Measurements from ENCODE around the gene KIAA1217. TPM values are rescaled to one million over a fixed set of nuclear protein-coding genes. Genes with fewer than 3 reads are reported as not detected.

KIAA1217 gene
- total RNA-seq, 1 experiment from 2014 or later, result 7.8 TPM

DNA sequence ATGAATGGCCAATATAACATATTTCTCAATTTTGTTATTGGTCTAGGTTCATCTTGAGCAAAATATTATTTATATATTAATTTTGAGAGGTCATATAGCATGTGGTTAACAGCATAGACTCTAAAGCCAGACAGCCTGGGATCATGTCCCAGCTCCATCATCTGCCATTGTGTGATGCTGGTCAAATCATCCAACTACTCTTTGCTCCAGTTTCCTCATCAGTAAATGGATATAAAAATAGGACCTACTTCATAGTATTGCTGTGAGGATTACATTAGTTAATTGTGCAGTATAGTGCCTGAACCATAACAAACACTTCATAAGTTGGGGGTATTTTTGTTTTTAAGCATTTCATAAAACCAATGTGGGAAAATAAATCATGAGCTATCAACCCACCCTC, 199.0 kb downstream of the KIAA1217 start:
- Histone ChIP-seq H3K4me2 (ENCODE audit: low read length) (no peak overlapping the region), H4K20me1 (ENCODE audit: insufficient read depth) (no peaks in the 10 kb centered on the region), H3K36me3 (ENCODE audit: control insufficient read depth in 1 of 2, insufficient read depth in 2 of 2, low read length in 2 of 2) (no peaks in the 10 kb centered on the region), H3K79me2 (ENCODE audit: insufficient read depth, low read length) (no peaks in the 10 kb centered on the region), H3K9ac (ENCODE audit: low read length) (no peak overlapping the region), H3K9me2 (ENCODE audit: insufficient read depth) (no peaks in the 10 kb centered on the region), H3K27me3 (ENCODE audit: insufficient read depth, low read length) (peaks cover 32% of the 10 kb centered on the region), H3K27ac (ENCODE audit: low read depth, low read length) (no peak overlapping the region), H3K4me3 (replicated peaks in 1 of 2; ENCODE audit: low read depth in 1 of 2, low read length in 2 of 2) (no peak overlapping the region), H2AFZ (ENCODE audit: low read depth, low read length, poor library complexity, severe bottlenecking) (no peak overlapping the region), H3K9me3 (ENCODE audit: control insufficient read depth in 1 of 2, insufficient read depth in 1 of 2, low read depth in 1 of 2, low read length in 2 of 2) (no peaks in the 10 kb centered on the region), H3K4me1 (ENCODE audit: control insufficient read depth in 1 of 2, insufficient read depth in 2 of 2, low read length in 2 of 2) (no peaks in the 10 kb centered on the region)
- ChIA-PET CTCF (no interaction called here), RAD21 (ENCODE audit: low non-redundant PET in 1 of 2, low total read pairs in 2 of 2, uncharacterized antibody in 2 of 2, unreplicated experiment in 2 of 2) (no interaction called here), POLR2A (no interaction called here)
- DNase-seq (ENCODE audit: low read depth, low spot score) (no peak), ATAC-seq (no peak)
- intact Hi-C loops (cut with micrococcal nuclease), result no loop called here
- TF ChIP-seq ZNF274 (IDR thresholded peaks at IDR 0.05; ENCODE audit: low read depth, low read length), result no peak
- no peak for TF ChIP-seq CBX3 (IDR thresholded peaks at IDR 0.05; ENCODE audit: low read depth)
- TF ChIP-seq SP1 (IDR thresholded peaks at IDR 0.05; ENCODE audit: low read depth), result no peak
- TF ChIP-seq, protein P1, sequence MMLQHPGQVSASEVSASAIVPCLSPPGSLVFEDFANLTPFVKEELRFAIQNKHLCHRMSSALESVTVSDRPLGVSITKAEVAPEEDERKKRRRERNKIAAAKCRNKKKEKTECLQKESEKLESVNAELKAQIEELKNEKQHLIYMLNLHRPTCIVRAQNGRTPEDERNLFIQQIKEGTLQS (IDR thresholded peaks at IDR 0.05), result no peak
- no peak for TF ChIP-seq FOSL1 (IDR thresholded peaks at IDR 0.05; ENCODE audit: low read depth)
- TF ChIP-seq POLR2AphosphoS5 (IDR thresholded peaks at IDR 0.05; ENCODE audit: low read depth, low read length), result no peak
- TF ChIP-seq, protein P2, sequence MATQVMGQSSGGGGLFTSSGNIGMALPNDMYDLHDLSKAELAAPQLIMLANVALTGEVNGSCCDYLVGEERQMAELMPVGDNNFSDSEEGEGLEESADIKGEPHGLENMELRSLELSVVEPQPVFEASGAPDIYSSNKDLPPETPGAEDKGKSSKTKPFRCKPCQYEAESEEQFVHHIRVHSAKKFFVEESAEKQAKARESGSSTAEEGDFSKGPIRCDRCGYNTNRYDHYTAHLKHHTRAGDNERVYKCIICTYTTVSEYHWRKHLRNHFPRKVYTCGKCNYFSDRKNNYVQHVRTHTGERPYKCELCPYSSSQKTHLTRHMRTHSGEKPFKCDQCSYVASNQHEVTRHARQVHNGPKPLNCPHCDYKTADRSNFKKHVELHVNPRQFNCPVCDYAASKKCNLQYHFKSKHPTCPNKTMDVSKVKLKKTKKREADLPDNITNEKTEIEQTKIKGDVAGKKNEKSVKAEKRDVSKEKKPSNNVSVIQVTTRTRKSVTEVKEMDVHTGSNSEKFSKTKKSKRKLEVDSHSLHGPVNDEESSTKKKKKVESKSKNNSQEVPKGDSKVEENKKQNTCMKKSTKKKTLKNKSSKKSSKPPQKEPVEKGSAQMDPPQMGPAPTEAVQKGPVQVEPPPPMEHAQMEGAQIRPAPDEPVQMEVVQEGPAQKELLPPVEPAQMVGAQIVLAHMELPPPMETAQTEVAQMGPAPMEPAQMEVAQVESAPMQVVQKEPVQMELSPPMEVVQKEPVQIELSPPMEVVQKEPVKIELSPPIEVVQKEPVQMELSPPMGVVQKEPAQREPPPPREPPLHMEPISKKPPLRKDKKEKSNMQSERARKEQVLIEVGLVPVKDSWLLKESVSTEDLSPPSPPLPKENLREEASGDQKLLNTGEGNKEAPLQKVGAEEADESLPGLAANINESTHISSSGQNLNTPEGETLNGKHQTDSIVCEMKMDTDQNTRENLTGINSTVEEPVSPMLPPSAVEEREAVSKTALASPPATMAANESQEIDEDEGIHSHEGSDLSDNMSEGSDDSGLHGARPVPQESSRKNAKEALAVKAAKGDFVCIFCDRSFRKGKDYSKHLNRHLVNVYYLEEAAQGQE (IDR thresholded peaks at IDR 0.05; ENCODE audit: low read depth), result no peak
- no peak for TF ChIP-seq SIN3A (IDR thresholded peaks at IDR 0.05; ENCODE audit: low read depth)
- TF ChIP-seq RAD21 (IDR thresholded peaks at IDR 0.05; ENCODE audit: low read depth), result no peak
- no peak for TF ChIP-seq EZH2phosphoT487 (IDR thresholded peaks at IDR 0.05; ENCODE audit: borderline replicate concordance)
- no peak for TF ChIP-seq ZFX (IDR thresholded peaks at IDR 0.05)
- TF ChIP-seq SRF (IDR thresholded peaks at IDR 0.05; ENCODE audit: low read depth), result no peak
- no TSS peak for BruUV-seq (replicated peaks)
